Airway epithelial cell (primary cell): Measurements from ENCODE around the gene GRIA4. TPM values are rescaled to one million over a fixed set of nuclear protein-coding genes. Genes with fewer than 3 reads are reported as not detected.

Source experiments
- total RNA-seq: library from RNA; depleted of rRNA; stranded (reverse); fragments of >200 nt; gene quantifications from 2 replicates; pipeline ENCODE4 v1.2.3, GENCODE V29; 2015

GRIA4 gene
- not detected in 2 replicates for total RNA-seq

DNA sequence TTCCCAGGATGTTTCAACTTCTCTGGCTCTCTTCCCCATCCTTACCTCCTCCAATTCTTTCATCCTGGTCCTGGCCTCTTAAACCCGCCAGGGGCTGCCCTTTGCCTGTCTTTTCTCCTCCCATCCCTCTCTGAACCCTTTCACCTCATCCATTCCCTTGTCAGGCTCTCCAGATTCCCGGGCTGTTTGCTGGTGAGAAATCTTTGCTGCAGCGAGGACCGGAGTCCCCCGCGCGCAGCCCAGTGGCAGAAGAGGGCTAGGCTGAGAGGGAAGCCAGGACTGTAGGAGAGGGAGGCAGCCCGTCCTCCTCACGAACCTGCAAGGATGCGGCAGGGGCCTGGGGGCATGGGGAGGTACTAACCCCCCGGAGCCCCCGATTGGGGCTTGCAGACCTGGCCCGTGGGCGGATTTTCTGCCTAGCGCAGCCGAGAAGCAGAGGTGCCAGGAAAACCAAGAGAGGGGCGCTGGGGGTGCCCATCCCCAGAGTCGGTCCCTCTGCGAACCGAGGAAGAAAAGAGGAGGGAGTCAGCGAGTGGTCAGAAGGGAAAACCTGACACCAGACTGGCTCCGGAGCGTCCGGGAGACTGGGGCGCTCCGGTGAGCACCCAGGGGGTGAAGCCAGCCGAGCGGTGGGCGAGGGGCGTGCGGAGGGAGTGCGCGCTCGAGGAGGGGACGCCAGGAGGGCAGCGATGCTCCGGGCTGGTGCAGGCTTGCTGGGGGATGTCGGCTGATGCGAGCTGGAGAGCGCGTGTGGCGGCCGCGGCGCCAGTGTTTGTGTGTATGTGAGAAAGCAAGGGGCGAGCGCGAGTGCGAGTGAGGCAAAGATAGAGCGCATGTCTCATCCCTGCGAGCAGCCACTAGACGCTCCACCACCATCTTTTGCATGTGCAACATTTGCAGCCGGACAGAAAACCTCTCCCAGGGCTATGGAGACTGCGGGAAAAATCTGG lies at the start of gene GRIA4:
Gene GRIA4 (plus strand): TSS at position 242 of the 950 bp plus-strand sequence. CDS start 925 bp downstream, outside the sequence.

DNA sequence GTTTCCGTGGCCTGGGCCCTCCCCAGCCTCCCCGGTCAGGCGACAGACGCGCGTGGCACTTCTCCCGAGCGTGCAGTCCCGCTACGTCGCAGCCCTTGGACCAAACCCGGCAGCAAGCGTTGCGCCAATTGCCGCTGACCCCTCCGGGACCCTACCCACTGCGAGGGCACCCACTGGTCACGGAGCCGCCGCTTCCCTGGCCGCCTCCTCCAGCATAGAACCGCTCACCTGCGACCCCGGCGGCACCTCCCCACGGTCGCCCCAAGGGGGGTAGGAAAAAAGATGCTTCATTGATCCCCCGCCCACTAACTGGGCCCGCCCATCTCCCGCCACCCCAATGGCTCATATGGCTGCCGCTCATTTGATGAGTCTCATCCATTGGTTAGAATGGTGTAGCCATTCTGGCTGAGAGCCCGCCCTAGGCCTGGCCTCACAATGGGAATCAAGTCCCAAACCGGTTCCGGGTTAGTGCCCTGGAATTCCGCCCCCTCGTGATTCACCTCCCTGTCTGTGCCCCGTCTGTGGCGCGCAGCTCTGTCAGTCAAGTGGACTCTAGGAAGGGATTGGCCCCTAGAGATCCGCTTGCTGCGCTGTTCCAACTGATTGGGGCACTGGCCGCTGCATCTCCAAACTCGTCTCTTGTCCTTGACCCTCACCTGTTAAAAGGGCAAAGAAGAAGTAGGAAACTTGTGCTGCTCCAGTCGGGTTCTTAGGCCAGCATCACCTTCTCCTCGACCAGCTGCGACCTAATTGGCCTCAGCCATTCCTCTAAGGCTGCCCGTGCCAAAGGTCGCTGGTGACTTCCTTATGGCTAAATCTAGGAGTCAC lies 412.3 kb downstream of the GRIA4 start, which contains the start of gene MSANTD4:
Gene MSANTD4 (minus strand): TSS at position 274 of the 828 bp plus-strand sequence. CDS start 11,323 bp downstream, outside the sequence.

